Type B pancreatic cell (in vitro differentiated cells): ENCODE measurements around the gene AATK. TPM values are rescaled to one million over a fixed set of nuclear protein-coding genes. Genes with fewer than 3 reads are reported as not detected.

Source experiments
- DNase-seq: peaks from one replicate; pipeline ENCODE4 v3.0.0; 2021; ENCODE audit warnings: mixed read lengths; ENCODE audit not compliant: unreplicated experiment; ENCODE audit errors: extremely low spot score
- H3K27ac Mint-ChIP-seq: 2 replicates; pipeline ENCODE4 v1.8.0; 2021; ENCODE audit warnings: mild to moderate bottlenecking, mixed read lengths
- H3K27me3 Mint-ChIP-seq: 2 replicates; pipeline ENCODE4 v1.8.0; 2021; ENCODE audit warnings: mixed read lengths
- H3K36me3 Mint-ChIP-seq: 2 replicates; pipeline ENCODE4 v1.8.0; 2021; ENCODE audit warnings: mixed read lengths
- H3K4me1 Mint-ChIP-seq: one replicate; pipeline ENCODE4 v1.8.0; 2021; ENCODE audit warnings: mixed read lengths; ENCODE audit not compliant: unreplicated experiment
- H3K4me3 Mint-ChIP-seq: 2 replicates; pipeline ENCODE4 v1.8.0; 2021; ENCODE audit warnings: mild to moderate bottlenecking, mixed read lengths
- H3K9me3 Mint-ChIP-seq: 2 replicates; pipeline ENCODE4 v1.8.0; 2021; ENCODE audit warnings: mixed read lengths
- CTCF ChIP-seq: fragments of 200-600 bp; sonication (generic); conservative IDR thresholded peaks from 2 replicates; pipeline ENCODE4 v1.5.0; 2021; ENCODE audit warnings: antibody characterized with exemption, mild to moderate bottlenecking
- total RNA-seq: library from RNA; stranded (reverse); gene quantifications from 2 replicates; pipeline ENCODE4 v1.2.1, GENCODE V29; 2021; ENCODE audit warnings: low replicate concordance

The AATK gene
- total RNA-seq, 1 donor from 2014 or later: 6.4 TPM

GRCh38 chr17:81116704-81117103 is 49.3 kb downstream of the AATK start:
- no peak for DNase-seq
- Mint-ChIP-seq H3K27ac (no peak overlapping the region), H3K9me3 (no peaks in the 10 kb centered on the region), H3K27me3 (no peaks in the 10 kb centered on the region), H3K4me3 (no peak overlapping the region), H3K36me3 (no peaks in the 10 kb centered on the region), H3K4me1 (peaks cover 9% of the 10 kb centered on the region)
- TF ChIP-seq CTCF: no peak

- H3K36me3 Mint-ChIP-seq: no peaks in the 10 kb centered on the region
- H3K9me3 Mint-ChIP-seq: no peaks in the 10 kb centered on the region
- TF ChIP-seq CTCF: no peak
- peaks cover 9% of the 10 kb centered on the region for H3K4me1 Mint-ChIP-seq
- DNase-seq: no peak
- no peak overlapping the region for H3K4me3 Mint-ChIP-seq
- no peaks in the 10 kb centered on the region for H3K27me3 Mint-ChIP-seq
- H3K27ac Mint-ChIP-seq: no peak overlapping the region
Measured at GRCh38 chr17:81115749-81116464, 50.1 kb downstream of the AATK start.

GRCh38 chr17:81115219-81115618 is 50.8 kb downstream of the AATK start:
- Mint-ChIP-seq H3K27ac (no peak overlapping the region), H3K9me3 (no peaks in the 10 kb centered on the region), H3K36me3 (no peaks in the 10 kb centered on the region), H3K4me1 (peaks cover 9% of the 10 kb centered on the region), H3K27me3 (no peaks in the 10 kb centered on the region), H3K4me3 (no peak overlapping the region)
- no peak for TF ChIP-seq CTCF
- DNase-seq: no peak

GRCh38 chr17:81114351-81115093 is 51.5 kb downstream of the AATK start:
- no peak overlapping the region for H3K4me3 Mint-ChIP-seq
- no peaks in the 10 kb centered on the region for H3K9me3 Mint-ChIP-seq
- H3K27me3 Mint-ChIP-seq: no peaks in the 10 kb centered on the region
- DNase-seq: no peak
- TF ChIP-seq CTCF: no peak
- H3K4me1 Mint-ChIP-seq: peaks cover 9% of the 10 kb centered on the region
- H3K27ac Mint-ChIP-seq: no peak overlapping the region
- no peaks in the 10 kb centered on the region for H3K36me3 Mint-ChIP-seq

- Mint-ChIP-seq H3K9me3 (no peaks in the 10 kb centered on the region), H3K36me3 (no peaks in the 10 kb centered on the region), H3K27ac (no peak overlapping the region), H3K27me3 (no peaks in the 10 kb centered on the region), H3K4me3 (no peak overlapping the region), H3K4me1 (peaks cover 6% of the 10 kb centered on the region)
- no peak for DNase-seq
- no peak for TF ChIP-seq CTCF
Measured at GRCh38 chr17:81113158-81113724, 52.8 kb downstream of the AATK start.
